NB4 (cell line): ENCODE results near the gene EDC3.

Experiments
- POLR2A ChIP-seq: IDR thresholded peaks from 2 replicates; pipeline ENCODE4 v1.6.1; 2011; ENCODE audit warnings: mild to moderate bottlenecking; ENCODE audit not compliant: insufficient read length; ENCODE audit errors: extremely low read depth
- TF ChIP-seq, protein P1 (sequence below): IDR thresholded peaks from one replicate; pipeline ENCODE4 v1.5.1; 2012; ENCODE audit warnings: low read depth, low read length

DNA sequence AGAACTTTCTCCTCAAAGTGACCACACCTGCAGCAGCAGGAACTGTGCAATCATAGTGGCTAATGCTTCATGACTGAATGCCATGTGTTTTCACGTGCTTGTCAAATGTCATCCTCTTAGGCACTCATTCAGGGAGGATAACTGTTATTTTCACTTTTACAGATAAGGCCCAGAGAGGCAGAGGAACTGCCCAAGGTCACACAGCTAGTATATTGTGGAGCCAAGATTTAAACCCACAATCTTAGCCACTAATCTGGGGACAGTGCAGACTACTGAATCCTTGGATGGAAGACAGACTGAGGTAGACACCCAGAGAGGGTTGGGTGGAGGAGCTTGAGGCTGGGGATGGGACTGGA, 90.1 kb downstream of the EDC3 start:
- TF ChIP-seq, protein P1, sequence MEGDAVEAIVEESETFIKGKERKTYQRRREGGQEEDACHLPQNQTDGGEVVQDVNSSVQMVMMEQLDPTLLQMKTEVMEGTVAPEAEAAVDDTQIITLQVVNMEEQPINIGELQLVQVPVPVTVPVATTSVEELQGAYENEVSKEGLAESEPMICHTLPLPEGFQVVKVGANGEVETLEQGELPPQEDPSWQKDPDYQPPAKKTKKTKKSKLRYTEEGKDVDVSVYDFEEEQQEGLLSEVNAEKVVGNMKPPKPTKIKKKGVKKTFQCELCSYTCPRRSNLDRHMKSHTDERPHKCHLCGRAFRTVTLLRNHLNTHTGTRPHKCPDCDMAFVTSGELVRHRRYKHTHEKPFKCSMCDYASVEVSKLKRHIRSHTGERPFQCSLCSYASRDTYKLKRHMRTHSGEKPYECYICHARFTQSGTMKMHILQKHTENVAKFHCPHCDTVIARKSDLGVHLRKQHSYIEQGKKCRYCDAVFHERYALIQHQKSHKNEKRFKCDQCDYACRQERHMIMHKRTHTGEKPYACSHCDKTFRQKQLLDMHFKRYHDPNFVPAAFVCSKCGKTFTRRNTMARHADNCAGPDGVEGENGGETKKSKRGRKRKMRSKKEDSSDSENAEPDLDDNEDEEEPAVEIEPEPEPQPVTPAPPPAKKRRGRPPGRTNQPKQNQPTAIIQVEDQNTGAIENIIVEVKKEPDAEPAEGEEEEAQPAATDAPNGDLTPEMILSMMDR, result no peak
- no peak for TF ChIP-seq POLR2A
